Astrocyte (in vitro differentiated cells and primary cell): ENCODE measurements around the gene LRTM2.

Experiments
- EZH2 ChIP-seq: IDR thresholded peaks from 2 replicates; pipeline ENCODE4 v1.6.1; 2012; ENCODE audit warnings: mild to moderate bottlenecking, low read length, inconsistent platforms; ENCODE audit not compliant: insufficient read depth
- TF ChIP-seq, protein P1 (sequence below): IDR thresholded peaks from 2 replicates; pipeline ENCODE4 v1.5.1; 2011; ENCODE audit warnings: low read depth, mild to moderate bottlenecking, inconsistent platforms, low read length, moderate library complexity; ENCODE audit not compliant: insufficient read depth

DNA sequence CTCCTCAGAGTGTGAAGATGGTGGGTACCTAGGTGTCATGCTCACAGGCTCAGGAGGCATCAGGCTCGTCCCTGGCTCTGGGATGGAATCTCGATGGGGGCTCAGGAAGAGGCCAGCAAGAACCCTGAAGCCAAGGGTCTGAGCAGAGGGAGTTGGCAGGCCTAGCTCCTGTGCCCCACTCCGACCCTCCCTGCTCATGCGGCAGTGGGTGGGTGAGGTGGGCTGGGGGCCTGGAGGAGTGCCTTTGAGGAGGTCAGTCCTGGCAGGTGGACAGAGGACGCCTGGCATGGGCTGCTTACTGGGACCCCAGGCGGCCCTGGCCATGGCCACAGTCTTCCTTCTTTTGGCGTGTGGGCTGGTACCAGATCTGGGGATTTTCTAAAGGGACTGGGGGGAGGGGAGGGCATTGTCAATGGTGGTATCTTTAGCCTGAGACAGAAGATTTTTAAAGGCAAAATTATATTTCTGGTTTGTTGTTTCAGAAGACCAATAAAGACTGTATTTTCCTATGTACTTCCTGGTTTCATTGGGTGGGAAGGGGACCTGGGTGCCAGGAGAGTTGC is 16.0 kb downstream of the LRTM2 start:
- TF ChIP-seq, protein P1, sequence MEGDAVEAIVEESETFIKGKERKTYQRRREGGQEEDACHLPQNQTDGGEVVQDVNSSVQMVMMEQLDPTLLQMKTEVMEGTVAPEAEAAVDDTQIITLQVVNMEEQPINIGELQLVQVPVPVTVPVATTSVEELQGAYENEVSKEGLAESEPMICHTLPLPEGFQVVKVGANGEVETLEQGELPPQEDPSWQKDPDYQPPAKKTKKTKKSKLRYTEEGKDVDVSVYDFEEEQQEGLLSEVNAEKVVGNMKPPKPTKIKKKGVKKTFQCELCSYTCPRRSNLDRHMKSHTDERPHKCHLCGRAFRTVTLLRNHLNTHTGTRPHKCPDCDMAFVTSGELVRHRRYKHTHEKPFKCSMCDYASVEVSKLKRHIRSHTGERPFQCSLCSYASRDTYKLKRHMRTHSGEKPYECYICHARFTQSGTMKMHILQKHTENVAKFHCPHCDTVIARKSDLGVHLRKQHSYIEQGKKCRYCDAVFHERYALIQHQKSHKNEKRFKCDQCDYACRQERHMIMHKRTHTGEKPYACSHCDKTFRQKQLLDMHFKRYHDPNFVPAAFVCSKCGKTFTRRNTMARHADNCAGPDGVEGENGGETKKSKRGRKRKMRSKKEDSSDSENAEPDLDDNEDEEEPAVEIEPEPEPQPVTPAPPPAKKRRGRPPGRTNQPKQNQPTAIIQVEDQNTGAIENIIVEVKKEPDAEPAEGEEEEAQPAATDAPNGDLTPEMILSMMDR, result no peak
- no peak for TF ChIP-seq EZH2
